Measurements from ENCODE around the gene ABCA1.

DNA sequence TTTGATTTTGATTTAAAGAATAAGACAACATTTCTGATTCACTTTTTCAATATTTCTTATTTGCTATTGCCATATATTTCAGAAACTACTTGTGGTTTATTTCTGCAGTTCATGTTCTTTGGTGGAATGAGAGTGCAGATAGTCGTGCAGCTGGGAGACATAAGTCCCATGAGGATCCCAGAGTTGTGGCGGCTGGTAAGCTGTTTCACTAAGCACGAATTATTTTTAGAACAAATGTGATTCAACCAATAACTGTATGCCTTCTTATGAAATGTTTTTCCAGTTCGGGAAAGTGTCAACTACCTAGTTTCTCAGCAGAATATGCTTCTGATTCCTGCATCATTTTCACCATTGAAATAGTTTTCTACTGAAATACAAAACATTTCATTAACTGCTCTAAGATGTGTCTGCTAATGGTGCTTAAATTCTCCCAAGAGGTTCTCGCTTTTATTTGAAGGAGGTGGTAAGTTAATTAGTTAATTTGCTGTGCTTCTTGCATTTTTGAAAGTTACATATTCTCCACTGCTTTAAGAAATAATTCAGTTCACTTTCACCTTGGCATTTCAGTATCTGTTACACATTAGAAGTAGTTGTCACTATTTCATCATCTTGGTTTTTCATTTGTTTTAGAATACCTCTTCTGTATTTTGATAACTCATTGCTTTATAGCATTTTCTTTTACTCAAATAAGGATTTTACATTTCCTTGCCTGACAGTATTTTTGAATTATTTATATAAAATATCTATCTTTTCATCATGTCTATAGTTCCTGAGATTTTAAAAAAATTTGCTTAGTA is 155.0 kb downstream of the ABCA1 start:
- TF ChIP-seq, protein P1, sequence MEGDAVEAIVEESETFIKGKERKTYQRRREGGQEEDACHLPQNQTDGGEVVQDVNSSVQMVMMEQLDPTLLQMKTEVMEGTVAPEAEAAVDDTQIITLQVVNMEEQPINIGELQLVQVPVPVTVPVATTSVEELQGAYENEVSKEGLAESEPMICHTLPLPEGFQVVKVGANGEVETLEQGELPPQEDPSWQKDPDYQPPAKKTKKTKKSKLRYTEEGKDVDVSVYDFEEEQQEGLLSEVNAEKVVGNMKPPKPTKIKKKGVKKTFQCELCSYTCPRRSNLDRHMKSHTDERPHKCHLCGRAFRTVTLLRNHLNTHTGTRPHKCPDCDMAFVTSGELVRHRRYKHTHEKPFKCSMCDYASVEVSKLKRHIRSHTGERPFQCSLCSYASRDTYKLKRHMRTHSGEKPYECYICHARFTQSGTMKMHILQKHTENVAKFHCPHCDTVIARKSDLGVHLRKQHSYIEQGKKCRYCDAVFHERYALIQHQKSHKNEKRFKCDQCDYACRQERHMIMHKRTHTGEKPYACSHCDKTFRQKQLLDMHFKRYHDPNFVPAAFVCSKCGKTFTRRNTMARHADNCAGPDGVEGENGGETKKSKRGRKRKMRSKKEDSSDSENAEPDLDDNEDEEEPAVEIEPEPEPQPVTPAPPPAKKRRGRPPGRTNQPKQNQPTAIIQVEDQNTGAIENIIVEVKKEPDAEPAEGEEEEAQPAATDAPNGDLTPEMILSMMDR (IDR thresholded peaks at IDR 0.05): no peak
- no peak for TF ChIP-seq POLR2A (IDR thresholded peaks at IDR 0.05)
